GM21381 (cell line): Measurements from ENCODE around the gene MCF2L2.
A peak's percentile ranks its signal among the peaks of the same experiment; 100 is the strongest.

Experiments
- ATAC-seq: cut with Tn5 transposase; IDR thresholded peaks from one replicate; pipeline ENCODE4 v1.9.1; 2021; ENCODE audit warnings: mild to moderate bottlenecking, moderate library complexity; ENCODE audit not compliant: unreplicated experiment

MCF2L2 gene

DNA sequence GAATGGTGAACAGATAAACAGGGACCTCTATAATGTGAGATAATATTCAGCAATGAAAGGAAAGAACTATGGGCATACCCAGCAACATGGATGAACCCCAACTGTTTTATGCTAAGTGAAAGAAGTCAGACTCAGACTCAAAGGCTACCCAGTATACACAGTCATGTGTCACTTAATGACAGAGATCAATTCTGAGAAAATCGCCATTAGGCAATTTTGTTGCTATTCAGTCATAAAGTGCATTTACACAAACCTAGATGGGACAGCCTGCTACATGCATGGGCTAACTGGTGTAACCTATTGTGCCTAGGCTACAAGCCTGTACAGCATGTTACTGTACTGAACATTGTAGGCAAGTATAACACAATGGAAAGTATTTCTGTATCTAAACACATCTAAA lies 98.9 kb downstream of the MCF2L2 start:
- ATAC-seq, result no peak

DNA sequence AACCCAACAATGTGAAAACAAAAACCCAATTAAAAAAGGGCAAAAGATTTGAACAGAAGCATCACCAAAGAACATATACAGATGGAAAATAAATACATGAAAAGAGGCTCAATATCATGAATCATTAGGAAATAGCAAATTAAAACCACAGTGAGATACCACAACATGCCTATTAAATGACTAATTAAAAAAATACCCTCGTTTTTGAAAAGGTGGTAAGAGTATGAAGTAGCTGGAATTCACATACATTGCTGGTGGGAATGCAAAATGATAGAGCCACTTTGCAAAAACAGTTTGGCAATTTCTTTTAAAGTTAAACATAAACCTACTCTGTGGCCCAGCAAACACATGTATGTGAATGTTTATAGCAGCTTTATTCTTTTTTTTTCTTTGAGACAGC lies 99.6 kb downstream of the MCF2L2 start:
- no peak for ATAC-seq

GRCh38 chr3:183328164-183328563 lies 100.3 kb downstream of the MCF2L2 start:
- ATAC-seq, result no peak

DNA sequence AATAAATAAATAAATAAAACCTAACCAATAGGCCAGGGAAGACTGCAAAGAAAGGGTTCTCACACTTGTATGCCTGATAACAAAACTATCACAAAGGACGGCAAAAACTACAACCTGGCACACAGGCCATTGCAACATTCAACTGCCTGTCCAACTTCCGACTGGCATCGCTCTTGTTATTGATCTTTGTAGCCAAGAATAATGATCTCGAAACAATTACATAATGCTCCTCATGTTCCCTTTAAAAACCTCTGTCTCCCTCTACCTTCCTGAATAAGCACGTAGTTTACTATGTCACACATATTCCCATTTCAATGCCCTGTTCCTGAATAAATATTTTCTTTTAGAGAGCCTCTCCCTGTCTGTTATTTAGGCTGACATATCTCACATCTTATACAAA lies 101.1 kb downstream of the MCF2L2 start:
- no peak for ATAC-seq

DNA sequence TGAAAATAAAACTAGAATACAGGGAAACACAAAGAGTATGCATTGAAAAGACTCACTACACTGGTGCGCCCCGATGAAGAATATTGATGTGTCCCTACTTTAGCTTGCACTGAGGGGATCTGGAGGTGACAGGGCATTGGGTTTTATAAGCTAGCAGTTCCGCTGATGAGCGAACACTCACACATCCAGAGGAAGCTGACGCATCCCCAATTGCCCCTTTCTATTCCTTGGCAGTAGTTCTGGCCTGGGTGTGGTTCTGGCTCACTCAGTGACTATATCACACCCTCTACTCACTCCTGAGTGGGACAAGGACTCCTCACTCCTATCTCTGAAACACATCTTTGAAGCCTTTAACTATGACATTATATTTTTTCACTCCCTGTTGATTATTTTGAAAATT lies 104.3 kb downstream of the MCF2L2 start:
- no peak for ATAC-seq

DNA sequence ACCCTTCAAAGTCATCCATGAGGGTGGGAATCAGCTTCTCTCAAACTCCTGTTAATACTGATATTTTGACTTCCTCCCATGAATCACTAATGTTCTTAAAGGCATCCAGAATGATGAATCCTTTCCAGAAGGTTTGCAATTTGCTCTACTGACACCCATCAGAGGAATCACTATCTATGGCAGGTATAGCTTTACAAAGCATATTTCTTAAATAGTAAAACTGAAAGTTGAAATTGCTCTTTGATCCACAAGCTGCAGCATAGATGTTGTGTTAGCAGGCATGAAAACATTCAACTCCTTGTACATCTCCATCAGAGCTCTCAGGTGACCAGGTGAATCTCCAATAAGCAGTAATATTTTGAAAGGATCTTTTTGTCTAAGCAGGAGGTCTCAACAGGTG lies 109.0 kb downstream of the MCF2L2 start:
- no peak for ATAC-seq

- no peak for ATAC-seq
Measured at GRCh38 chr3:183318877-183319276, 109.5 kb downstream of the MCF2L2 start.

DNA sequence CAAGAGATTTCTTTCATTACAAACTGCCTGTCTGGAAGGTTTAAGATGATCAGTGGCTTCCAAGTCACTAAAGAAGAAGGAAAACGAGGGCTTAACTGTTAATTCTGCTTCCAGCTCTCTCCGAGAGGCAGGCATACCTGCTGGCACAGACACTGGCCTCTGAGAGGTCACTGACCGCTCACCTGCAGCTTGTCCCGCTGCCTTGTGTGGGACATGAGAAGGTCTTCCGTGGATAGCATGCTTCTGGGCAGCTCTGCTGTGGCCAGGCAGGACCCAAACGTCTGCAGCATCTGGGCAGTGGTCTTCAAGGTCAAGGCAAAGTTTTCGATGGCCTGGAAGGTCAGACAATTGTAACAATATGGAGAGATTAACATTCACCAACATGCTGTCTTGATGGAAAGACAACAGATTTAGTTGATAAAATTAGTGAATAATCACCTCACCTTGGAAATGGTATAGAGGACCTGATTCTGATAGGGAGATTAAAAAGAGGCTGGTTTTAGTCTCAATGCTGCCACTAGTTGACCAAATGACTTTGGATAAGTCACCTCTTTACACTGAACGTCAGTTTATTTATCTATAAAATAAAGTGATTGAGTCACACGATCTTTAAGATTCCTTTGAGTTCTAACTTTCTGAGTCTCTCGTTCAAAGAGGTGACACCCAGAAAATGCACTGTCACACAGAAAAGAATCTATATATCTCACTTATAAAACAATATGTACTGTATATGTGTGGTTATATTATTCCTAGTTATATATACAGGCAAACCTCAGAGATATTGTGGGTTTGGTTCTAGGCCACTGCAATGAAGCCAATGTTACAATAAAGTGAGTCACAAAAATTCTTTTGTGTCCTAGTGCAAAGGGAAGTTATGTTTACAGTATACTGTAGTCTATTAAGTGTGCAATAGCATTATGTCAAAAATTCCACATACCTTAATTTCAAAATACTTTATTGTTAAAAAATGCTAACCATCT lies 110.2 kb downstream of the MCF2L2 start:
- no peak for ATAC-seq

GRCh38 chr3:183317271-183317670 lies 111.1 kb downstream of the MCF2L2 start:
- no peak for ATAC-seq

DNA sequence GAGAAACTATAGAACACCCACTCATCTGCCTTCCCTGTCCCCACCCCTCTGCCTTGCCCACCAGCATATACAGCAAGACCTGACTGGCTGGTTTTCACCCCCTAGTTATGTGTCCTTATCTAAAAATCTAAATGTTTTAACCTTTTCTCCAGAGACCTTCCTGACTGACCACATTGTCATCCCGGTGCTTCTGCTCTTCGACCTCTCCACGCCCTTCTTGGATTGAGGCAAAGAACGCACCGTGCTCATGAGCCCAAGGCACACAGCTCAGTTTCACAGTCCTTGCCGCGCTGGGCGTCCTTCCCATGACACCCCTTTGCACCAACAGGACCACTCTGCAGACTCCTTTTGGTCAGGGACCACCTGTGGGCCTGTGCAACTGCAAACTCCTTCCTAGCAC lies 112.7 kb downstream of the MCF2L2 start:
- ATAC-seq, result no peak

GRCh38 chr3:183313764-183314163 lies 114.7 kb downstream of the MCF2L2 start:
- ATAC-seq, result no peak

DNA sequence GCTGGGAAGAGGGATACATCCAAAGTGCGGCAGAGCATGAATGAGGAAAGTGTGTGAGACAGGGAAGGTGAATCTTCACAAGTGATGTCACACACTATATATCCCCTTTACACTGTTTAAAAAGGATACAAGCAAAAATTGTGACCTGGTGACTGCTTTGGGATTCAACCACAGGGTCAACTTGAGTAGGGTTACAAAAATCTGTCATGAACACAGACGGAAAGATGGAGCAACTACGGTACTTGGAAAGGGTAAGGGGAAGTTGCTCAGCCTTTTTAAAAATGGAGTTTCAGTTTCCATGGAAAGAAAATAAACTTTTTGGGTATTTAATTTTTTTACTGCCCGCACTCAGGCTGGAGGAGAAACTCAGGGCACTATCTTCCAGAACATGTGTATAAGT lies 115.1 kb downstream of the MCF2L2 start:
- ATAC-seq, result no peak

DNA sequence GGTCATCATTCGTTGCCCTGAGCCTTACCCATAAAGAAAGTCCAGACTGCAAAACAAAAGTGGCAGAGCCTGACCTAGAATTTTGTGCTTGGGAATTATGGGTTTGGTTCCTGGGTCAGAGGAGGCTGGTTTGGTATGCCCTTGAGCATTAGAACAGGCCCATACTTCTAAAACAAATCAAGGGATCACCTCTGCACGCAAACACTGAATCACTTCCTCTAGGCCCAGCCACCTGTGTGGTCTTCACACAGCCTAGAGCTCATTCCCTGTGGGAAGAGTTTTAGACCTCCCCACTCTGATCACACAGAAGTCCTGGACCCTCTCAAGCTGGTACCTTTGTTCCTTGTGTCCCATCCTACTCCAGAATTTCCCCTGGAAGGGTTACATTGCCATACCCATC lies 116.0 kb downstream of the MCF2L2 start:
- ATAC-seq, result no peak

DNA sequence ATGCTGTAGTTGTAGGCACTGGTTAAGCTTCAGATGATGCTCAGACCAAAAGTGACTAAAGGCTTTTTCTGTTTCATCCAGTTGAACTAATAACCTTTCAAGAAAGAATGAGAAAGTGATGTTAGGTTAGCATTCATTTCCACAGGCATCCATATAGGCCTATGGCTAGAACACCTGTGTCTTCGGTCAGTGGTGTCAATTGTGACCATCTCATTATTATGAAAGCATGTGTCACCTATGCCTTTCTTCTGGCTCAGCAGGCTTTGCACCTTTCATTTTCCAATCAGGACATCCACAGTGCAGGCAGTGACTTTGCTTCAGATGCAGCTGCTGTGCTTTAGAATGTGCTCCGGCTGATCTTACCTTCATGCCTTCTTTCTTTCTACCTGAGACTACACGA lies 117.5 kb downstream of the MCF2L2 start:
- ATAC-seq, result no peak

- no peak for ATAC-seq
Measured at GRCh38 chr3:183309276-183309675, 119.1 kb downstream of the MCF2L2 start.

DNA sequence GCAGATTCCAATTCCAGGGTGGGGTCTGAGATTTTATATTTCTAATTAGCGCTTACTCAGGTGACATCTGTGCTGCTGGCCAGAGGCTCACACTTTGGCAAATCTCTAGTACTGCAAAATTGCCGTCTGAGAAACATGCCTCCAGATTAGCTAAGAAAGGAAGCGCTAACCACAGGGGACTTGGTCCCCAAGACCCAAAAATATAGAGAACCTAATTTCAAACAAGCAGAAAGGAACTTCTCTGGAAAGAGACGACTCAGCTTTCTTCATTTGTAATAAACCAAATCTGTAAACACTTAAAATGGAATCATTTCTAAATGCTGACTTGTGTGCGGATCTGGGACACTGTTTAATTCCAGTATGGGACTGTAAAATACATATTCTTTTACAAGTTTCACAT lies 119.7 kb downstream of the MCF2L2 start:
- ATAC-seq, result no peak

DNA sequence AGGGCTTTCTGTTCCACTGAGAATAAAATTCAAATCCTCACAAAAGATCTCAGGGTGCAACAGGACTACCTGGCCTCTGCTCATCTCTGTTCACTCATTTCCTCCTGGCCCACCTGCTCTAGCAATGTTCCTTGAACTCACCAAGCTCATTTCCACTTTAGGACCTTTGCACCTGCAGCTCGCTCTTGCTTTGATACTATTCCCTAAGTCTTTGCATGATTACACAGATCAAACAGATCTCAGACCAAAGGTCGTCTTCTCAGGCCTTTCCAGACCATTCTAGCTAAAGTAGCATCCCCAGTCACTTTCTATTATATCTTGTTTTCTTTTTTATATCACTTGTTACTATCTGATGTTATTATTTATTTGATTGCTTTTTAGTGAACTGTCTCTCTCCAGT lies 120.7 kb downstream of the MCF2L2 start:
- no peak for ATAC-seq

GRCh38 chr3:183306798-183307671 lies 121.4 kb downstream of the MCF2L2 start:
- ATAC-seq, result peak; percentile 86

DNA sequence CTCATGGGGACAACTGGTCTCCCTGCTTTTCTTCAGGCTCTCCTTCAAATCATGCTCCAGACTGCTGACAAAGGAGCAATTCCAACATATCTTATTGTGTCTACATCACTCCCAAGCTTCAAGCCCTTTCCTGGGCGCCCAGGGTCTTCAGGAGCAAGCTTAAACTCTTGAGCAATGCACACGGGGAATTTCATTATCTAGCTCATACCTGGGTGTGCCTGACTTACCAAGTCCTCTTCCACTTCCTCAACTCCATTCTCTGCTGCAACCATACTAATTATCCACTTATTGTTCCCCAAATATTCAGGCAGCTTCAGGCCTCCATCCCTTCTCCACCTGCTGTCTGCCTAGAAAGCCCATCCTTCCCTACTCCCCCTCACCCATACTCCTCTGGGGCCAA lies 124.7 kb downstream of the MCF2L2 start:
- no peak for ATAC-seq

- ATAC-seq, result no peak
Measured at GRCh38 chr3:183301937-183302580, 126.4 kb downstream of the MCF2L2 start.

- ATAC-seq, result no peak
Measured at GRCh38 chr3:183300996-183301562, 127.3 kb downstream of the MCF2L2 start.
